GM19238 (cell line): ENCODE data around the gene HLF.

Source experiments
- DNase-seq: peaks from one replicate; pipeline ENCODE4 v3.0.0; 2011; ENCODE audit warnings: low spot score; ENCODE audit not compliant: insufficient read length

HLF gene

GRCh38 chr17:55274355-55275255 lies 9.8 kb downstream of the HLF start:
- no peak for DNase-seq

DNA sequence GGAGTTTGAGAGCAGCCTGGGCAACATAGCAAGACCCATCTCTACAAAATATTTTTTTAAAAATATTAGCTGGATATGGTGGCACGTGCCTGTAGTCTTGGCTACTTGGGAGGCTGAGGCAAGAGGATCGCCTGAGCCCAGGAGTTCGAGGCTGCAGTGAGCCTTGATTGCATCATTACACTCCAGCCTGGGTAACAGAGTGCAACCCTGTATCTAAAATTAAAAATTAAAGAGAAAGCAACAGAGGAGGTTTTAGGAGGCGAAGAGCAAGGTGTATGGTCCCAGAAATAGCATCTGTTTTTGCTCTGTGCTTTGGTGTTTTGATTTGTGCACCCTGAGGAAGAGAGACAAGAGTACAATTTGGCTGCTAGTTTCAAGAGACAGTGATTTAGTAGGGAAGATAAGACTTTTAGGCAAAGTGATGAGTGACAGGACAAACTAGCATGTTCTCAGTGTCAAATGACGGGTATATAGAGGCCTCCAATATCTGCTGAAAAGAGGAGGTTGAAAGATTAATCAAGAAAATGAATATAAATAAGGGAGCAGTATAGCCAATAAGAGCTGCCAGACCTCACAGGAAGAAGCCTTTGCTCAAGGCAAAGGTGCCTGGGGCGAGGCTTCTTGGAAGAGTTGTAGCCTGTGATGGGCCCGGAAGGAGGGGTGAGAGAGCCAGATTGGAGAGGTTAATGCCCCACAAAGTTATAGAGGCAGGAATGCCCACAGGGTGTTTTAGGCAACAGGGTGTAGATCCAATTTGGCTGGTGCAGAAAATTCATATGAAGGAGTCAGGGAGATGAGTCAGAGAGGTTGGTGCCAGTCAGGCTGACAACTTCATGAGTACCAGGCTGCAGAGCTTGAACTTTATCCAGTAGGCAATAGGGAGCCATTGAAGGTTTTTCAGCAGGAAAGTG lies 11.4 kb downstream of the HLF start:
- DNase-seq = no peak

DNA sequence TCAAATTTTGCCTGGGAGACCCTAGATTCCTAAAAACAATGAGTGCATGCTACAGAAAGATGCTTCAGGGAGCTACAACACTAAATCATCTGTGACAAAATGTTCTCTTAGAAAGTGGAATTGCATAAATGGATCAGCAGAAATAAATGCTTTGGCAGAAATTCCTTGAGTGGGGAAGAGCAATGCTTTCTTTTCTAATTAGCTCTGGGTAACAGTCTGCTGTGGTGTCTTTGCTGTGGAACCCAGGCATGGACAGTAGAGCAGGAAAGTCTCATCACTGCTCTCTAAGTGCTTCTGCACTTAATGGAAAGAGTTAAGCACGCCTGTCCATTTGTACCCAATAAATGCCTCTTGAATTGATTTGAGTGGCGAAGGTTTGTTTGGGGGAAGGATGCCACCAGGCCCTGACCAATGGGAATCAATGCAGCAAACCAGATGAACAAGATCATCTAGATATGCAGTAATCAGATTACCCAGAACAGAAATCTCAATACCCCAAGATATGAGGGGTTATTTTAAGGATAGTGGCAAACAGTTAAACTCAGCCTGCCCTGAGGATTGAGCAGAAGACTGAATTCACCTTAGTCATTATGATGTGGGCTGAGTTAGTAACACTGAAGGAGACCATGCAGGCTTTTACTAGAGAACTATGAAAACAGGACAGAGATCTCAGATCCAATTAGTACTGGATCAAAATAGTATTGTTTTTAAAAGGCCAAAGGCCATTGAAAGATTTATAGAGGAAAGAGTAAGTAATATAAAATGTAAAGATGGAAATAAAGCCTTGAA lies 13.6 kb downstream of the HLF start:
- no peak for DNase-seq

DNA sequence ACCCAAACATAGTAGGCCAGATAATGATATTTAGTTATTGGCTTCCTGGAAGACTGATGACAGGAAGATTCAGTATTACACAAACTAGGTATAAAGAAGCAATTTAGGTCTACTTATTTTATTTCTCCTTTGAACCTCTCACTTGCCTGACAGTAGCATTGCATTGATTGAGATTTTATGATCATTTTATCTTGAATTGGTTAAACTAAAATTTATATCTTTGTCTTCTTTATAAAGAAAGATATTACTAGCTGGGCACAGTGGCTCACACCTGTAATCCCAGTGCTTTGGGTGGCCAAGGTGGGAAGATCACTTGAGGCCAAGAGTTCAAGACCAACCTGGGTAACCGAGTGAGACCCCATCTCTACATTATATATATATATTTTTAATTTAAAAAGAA lies 14.4 kb downstream of the HLF start:
- DNase-seq = no peak

GRCh38 chr17:55279788-55280187 lies 15.0 kb downstream of the HLF start:
- no peak for DNase-seq

- no peak for DNase-seq
Measured at GRCh38 chr17:55280212-55280611, 15.5 kb downstream of the HLF start.

DNA sequence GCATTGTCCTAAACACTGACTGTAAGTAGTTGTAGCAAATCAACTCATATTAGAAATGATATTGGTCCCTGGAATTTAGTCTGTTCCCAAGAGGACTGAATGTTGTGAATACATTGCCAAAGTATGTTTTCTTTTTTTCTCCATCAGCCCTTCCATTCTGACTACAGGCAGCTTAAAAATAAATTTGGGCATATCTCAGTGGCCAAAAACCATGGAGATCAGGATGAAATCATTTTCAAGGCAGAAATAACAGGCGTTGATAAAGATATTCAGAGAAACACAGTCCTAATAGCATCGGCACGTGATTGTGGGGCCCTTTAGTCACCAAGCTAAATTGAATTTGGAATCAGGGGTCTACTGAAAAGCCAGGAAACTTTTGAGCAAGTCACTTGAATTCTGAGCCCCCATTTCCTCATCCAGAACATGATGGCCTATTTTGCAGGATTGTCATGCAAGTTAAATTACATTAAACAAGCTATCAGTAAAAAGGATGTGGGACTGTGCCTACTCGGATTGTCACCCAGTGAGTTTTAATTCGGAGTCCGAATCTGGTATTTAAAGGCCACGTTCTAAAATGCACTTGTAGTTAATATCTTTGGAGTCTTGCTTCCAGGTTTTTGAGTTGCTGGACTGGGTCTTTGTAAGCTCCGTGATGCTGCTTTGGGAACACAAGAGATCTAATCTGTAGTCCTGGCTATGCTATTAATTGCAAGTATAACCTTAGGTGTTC lies 17.1 kb downstream of the HLF start:
- DNase-seq = no peak

DNA sequence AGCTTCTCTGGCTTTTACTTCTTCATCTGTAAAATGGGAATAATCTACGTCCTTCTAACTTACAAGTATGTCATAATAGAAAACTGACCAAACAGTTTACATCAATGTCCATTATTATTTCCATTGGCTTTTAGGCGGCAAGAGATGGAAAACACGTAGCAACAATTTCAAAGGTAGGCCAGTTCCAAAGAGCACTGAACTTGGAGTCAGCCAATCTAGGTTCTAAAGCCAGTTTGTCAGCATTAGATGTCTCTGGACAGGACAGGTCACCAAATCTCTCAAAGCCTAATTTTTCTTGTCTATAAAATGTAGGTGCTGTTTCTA lies 17.6 kb downstream of the HLF start:
- DNase-seq = no peak

DNA sequence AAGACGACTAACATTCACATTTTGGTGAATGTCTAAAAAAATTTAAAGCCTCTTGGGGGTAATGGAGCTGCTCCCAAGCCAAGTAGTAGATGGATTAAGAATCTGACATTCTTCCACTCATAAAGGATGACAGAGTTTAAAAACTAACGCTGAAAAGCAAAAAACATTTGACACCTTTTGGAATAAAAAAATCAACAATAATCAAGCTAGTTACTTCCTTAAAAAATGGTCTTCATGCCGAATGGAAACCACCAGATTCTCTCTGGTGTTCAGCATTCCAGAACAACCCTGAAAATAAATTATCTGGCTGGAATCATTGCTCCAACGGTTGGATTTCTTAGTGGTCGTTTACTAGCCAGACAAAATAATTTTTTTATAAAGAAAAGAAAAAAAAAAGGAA lies 18.0 kb downstream of the HLF start:
- no peak for DNase-seq

- DNase-seq = no peak
Measured at GRCh38 chr17:55283256-55283965, 18.7 kb downstream of the HLF start.

GRCh38 chr17:55284001-55284884 lies 19.5 kb downstream of the HLF start:
- no peak for DNase-seq

DNA sequence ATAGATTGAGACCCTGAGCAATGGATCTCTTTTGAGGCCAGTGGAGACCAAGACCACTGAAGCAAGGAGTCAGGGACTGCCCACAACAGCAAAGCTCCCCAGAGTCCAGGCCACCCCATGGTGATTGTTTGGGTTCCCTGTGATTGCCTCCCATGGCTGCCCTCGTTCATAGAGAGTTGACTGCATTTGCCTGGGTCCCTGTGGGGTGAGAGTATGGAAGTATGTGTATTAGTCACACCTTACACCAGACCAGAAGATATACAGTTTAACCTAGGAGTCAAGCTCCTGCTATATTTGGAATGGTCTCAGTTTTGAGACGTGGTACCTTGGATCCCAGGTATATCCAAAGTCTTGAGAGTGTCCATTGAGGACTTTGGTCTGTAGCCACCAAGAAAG lies 20.2 kb downstream of the HLF start:
- DNase-seq = no peak

GRCh38 chr17:55285340-55286301 lies 20.9 kb downstream of the HLF start:
- no peak for DNase-seq

- no peak for DNase-seq
Measured at GRCh38 chr17:55286681-55287589, 22.2 kb downstream of the HLF start.

- no peak for DNase-seq
Measured at GRCh38 chr17:55288356-55289105, 23.8 kb downstream of the HLF start.

- DNase-seq = no peak
Measured at GRCh38 chr17:55289106-55289446, 24.3 kb downstream of the HLF start.

GRCh38 chr17:55289978-55290377 lies 25.2 kb downstream of the HLF start:
- no peak for DNase-seq
